Retinal pigment epithelial cell (primary cell): ENCODE measurements around the gene FAM222B.

Source experiments
- DNase-seq: peaks from one replicate; pipeline ENCODE4 v3.0.0-alpha.2; 2010; ENCODE audit warnings: low read depth
- H3K4me3 ChIP-seq: 2 replicates; pipeline ENCODE4 v1.5.1; 2011; ENCODE audit warnings: mild to moderate bottlenecking, low read length, control low read depth, moderate library complexity
- CTCF ChIP-seq: conservative IDR thresholded peaks from 2 replicates; pipeline ENCODE4 v1.5.1; 2011; ENCODE audit warnings: low read depth, low read length, control low read depth, inconsistent platforms

FAM222B gene

GRCh38 chr17:28759256-28759865 is 83.2 kb downstream of the FAM222B start:
- H3K4me3 ChIP-seq, result no peak overlapping the region
- TF ChIP-seq CTCF, result no peak
- no peak for DNase-seq

- no peak for DNase-seq
- H3K4me3 ChIP-seq, result no peak overlapping the region
- no peak for TF ChIP-seq CTCF
These were observed 84.0 kb downstream of the FAM222B start for GRCh38 chr17:28758411-28759121.

- no peak for DNase-seq
- no peak for TF ChIP-seq CTCF
- H3K4me3 ChIP-seq, result no peak overlapping the region
These were observed 86.4 kb downstream of the FAM222B start for GRCh38 chr17:28756049-28756804.

GRCh38 chr17:28755486-28755885 is 87.1 kb downstream of the FAM222B start:
- no peak for TF ChIP-seq CTCF
- H3K4me3 ChIP-seq, result no peak overlapping the region
- DNase-seq, result no peak

- no peak for TF ChIP-seq CTCF
- DNase-seq, result no peak
- no peak overlapping the region for H3K4me3 ChIP-seq
These were observed 90.8 kb downstream of the FAM222B start for GRCh38 chr17:28751600-28752366.

GRCh38 chr17:28750178-28751047 is 92.2 kb downstream of the FAM222B start:
- H3K4me3 ChIP-seq, result no peak overlapping the region
- TF ChIP-seq CTCF, result peak; percentile 100
- peak; percentile 81 for DNase-seq
